Activated CD4-positive, alpha-beta T cell treated with anti-CD3 and anti-CD28 coated beads, Interleukin-10, Interleukin-2, amounts not matched to agents 100 ng/mL and 50 ng/mL, durations not matched to agents 16 hours and 8 hours (primary cell): ENCODE data around the gene ARGLU1.
A peak's percentile ranks its signal among the peaks of the same experiment; 100 is the strongest.
"Not testable (repeated sequence)": the region's sequence is repeated elsewhere in the genome, so short reads cannot be mapped to it uniquely, and the experiment has no call there.

Source experiments
- DNase-seq: peaks from one replicate; pipeline ENCODE4 v3.0.0-alpha.2; 2020

Gene ARGLU1, protein sequence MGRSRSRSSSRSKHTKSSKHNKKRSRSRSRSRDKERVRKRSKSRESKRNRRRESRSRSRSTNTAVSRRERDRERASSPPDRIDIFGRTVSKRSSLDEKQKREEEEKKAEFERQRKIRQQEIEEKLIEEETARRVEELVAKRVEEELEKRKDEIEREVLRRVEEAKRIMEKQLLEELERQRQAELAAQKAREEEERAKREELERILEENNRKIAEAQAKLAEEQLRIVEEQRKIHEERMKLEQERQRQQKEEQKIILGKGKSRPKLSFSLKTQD

DNA sequence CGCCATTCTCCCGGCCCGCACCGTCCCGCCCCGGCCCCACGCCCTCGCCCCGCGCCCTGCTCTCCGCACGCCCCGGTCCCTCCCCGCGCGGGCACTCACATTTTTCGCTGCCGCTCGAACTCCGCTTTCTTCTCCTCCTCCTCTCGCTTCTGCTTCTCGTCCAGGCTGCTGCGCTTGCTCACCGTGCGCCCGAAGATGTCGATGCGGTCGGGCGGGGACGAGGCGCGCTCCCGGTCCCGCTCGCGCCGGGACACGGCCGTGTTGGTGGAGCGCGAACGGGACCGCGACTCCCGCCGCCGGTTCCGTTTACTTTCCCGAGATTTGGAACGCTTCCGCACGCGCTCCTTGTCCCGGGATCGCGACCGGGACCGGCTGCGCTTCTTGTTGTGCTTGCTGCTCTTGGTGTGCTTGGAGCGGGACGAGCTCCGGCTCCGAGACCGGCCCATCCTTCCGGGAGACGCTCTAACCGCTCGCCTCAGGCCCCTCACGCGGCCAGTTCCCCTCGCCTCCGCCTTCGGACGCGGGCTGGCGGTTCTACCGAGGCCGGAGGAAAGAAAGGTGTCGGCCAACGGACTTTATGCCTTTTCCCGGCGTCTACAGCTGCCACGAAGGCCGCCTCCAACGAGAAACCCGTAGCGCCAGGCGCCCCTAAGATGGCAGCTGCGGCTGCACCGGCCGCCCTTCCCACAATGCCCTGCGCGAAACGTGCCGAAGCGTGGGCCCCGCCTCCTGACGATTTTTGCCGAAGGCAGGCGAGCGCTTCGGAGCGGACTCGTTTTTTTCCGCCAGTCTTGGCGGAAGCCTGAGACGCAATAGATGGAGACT is at the start of gene ARGLU1:
Gene ARGLU1 (minus strand): TSS at position 664 of the 825 bp plus-strand sequence. CDS start 218 bp downstream, at position 446.
- DNase-seq: peak; percentile 95

DNA sequence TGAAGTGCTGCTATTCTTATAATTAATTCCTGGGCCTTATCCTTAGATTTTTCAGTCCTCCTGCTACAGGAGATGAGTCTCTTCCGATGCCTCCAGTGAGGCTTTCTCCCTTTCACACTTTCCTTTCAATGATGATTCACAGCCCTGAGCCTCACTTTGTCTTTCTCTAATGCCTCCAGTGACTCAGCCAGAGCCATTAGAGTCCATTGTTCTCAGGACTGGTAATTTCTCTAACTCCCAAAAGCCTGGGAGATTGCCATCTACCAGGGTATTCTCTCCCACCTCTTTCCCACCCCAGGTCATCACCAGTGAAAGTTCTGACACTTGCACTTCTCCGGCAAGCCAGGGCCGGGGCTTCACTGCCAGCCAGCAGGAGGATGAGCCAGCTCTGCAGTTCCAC is 49.6 kb upstream of the ARGLU1 start:
- DNase-seq: no peak

DNA sequence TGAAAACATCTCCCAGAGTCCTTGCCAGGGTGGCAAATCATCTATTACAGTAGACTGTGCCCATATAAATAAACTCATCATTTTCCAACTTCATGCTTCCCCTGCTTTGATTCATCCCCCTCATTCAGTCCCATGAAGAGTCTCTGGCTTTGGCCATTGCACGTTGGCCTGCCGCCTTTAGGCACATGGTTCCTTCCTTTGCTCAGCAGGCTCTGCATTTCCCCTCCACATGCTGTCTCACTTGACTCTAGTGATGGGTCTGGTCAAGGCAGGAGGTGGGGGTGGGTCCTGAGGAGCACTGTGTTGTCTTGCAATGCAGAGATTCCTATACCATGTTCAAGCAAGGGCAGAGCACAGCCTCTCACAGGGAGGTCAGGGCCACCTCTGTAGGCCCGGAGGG is 48.8 kb upstream of the ARGLU1 start:
- no peak for DNase-seq

DNA sequence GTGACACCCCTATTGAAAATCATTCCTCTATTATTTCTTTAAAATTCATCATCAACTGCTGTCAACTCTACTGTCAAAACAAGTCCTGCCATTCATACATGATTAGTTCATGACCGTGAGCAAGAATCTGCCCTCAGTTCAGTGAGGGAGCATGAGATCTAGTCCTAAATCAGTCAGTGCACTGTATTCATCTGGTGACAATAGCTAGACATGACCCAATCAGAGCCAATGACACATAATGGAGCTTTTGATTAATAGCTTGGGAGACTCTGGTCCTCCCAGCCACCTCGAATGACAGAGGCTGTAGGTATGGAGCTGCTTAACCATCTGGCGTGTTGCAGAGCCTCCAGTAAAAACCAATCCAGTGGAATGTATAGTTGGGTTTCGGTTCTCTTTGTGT is 46.9 kb upstream of the ARGLU1 start:
- DNase-seq: no peak

DNA sequence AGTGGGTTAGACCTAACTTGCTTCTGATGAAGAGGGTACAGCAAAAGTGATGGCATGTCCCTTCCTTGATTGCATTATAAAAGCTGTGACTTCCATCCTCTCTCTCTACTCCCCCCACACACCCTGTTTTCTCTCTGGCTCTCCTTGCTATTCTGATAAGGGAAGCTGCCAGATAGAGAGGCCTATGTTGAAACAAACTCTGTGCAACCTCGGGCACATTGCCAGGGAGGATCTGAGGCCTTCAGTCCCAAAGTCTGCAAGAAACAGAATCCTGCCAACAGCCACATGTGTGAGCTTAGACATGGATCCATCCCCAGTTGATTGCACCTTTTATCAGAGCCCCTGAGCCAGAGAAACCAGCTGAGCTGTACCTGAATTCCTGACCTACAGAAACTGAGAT is 44.8 kb upstream of the ARGLU1 start:
- no peak for DNase-seq

DNA sequence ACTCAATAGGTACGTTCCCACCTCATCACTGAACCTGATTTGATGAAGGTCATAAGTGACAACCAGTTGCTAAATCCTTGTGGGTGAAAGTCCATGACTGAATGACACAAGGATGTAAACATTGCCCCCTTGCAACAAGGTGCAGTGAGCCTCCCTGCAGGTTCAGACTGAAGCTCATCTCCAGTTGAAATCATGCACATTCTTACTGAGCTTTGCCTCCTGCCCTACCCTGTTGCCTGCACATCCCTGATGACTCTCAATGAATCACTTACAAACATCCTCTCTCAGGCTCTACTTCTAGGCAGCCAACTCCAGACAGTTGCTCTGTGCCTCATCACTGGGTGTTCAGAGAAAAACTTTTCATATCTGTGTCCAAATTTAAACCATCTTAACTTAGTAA is 42.5 kb upstream of the ARGLU1 start:
- no peak for DNase-seq

DNA sequence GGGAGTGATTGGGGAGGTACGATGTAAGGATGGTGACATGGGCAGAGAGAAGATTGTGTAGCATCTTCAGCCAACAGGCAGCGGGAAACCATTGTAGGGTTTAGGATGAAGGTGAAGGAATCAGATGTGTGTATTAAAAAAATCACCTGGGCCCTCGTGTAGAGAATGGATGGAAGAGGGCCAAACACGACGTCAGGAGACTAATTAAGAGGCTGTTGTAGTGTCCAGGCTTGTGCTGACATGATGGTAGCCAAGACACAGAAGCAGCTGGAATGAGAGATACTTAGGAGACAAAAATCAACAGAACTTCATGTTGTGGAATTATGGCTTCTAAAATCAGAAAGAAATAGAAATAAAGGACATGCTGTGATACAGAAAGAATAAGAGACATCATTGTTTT is 41.2 kb upstream of the ARGLU1 start:
- DNase-seq: no peak

DNA sequence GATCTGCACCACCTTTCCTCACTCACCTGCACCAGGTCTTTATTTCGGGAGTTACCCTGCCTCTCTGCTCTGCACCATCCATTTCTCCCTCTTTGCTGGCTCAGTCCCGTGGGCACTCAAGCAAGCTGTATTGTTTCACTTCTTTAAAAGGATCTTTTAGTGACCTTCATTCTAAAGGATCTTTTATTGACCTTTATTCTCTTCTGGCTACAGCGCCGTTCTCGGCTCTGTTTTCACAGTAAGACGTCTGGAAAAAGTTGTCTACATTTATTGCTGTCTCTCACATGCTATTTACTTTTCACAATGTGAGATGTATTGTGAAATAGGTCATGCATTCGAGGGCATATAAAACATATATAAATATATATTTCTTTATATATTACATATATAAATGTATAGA is 35.6 kb upstream of the ARGLU1 start:
- DNase-seq: no peak

DNA sequence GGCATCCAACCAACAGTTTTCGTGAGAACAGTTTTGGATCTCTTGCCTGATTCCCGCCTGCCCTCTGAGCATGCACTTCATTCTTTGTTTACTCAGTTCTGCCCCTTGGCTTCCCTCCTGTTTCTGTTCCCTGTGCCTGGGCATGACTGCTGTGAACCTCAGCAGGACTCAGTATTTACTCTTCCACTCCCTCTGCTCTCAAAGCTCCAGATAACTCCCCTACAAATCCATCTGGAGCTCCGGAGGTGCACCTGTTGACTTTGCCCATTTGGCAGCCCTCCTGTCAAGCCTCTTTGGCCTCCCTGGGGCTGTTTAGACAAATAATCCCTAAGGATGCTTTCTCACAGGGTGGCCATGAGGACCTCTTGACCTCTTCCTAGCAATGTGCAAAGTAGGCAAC is 34.2 kb upstream of the ARGLU1 start:
- no peak for DNase-seq

DNA sequence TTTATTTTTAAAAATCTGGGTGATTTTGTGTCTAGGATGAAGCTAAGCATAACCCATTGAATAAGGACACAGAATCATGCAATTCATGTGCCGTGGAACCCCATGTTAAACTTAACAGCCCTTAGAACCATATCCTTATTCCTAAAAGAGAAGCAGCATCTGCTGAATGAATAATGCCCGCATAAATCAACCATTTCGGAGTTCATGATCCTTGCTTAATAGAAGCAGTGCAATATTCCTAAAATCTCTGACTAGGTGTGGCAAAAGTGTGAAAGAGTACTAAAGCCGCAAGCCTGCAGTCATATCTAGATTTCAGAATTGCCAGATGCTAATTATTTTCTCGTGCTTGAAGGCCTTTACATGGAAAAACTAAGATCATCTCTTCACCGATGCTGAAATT is 33.6 kb upstream of the ARGLU1 start:
- DNase-seq: no peak

DNA sequence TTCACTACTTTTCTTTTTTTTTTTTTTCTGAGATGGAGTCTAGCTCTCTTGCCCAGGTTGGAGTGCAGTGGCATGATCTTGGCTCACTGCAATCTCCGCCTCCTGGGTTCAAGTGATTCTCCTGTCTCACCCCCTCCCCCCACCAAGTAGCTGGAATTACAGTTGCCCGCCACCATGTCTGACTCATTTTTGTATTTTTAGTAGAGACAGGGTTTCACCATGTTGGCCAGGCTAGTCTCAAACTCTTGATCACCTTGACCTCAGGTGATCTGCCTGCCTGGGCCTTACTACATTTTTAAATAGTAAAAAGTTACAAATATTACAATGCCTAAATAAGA is 32.8 kb upstream of the ARGLU1 start:
- DNase-seq: not testable (repeated sequence)

DNA sequence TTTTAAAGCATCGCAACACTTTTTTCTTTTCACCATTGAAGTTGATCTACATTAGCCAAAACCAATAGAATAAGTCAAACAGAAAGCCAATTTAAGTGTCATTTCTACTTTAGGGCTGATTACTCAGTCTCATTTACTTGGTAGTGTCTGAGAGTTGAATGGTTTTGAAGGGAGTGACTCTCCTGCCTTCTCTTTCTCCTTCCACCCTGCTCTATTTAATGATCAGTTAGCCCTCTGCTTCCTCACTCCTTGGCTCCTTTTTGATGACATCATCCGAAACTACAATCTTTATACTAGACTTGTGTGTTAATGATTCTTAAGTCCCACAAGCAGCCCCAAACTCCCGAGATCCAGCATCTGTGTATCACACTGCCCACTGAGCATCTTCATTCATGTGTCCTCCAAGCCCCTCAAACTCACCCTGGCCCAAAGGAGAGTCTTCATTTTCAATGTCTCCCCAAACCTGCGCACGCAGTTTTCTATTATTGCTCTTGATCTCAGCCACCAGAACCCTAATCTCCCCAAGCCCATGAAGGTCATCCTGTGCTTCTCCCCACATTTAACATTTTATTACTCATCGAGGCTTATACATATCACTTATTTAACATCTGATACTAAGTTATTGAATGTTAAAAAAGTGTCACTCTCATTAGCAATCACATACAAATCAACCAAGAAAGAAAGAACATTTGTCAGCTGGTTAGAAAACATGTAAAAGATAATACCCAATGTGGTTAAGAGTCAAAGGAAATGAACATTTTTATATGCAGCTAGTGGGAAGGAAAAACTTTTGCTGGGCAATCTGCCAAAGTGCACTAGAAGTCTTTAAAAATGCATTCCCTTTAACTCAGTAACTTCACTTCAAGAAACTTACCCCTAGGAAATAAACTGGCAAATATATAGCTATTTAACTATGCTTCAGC is 32.2 kb upstream of the ARGLU1 start:
- DNase-seq: no peak

DNA sequence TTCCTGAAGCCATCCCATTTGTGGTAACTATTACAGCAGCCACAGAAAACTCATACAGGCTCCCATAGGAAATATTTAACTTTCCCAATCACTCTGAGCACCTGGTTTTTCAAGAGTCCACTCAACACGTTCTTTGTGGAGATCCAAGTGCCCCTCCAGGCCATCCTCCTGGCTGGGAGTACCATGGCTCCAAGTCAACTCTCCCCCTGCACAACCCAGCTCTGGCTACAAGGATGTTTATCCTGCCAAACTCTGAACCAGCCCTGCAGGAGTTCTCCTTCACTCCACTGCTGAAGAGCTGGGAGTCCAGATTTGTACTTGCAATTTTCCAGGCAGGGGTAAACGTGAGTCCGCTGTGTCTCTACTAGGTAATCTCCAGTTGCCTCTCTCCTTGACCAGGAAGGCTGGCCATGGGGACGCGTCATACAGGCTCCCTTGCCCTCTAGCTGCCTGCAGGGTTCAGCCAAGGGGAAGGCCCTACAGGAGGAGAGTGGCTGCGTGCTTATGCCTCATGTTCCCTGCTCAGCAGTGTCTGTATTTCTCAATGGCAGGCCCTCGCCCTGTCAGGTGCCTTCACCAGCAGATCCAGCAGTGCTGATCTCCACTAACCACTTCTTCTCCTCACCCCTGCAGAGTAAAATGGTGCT is 29.9 kb upstream of the ARGLU1 start:
- DNase-seq: no peak

DNA sequence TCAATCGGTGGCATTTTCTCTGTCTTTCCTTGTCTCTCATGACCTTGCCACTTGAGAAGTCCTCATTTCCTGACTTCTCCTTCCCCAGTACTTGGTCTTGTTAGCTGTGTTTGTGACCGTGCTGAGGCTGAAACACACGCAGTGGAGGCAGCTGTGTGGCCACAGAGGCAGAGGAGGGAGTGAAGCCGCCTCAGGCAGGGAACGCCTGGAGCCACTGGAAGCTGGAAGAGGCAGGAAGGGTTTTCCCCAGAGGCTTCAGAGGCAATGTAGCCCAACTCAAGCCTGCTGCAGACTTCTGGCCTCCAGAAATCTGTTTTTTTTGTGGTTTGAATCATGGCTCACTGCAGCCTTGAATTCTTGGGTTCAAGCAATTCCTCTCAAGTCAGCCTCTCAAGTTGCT is 29.2 kb upstream of the ARGLU1 start:
- no peak for DNase-seq

DNA sequence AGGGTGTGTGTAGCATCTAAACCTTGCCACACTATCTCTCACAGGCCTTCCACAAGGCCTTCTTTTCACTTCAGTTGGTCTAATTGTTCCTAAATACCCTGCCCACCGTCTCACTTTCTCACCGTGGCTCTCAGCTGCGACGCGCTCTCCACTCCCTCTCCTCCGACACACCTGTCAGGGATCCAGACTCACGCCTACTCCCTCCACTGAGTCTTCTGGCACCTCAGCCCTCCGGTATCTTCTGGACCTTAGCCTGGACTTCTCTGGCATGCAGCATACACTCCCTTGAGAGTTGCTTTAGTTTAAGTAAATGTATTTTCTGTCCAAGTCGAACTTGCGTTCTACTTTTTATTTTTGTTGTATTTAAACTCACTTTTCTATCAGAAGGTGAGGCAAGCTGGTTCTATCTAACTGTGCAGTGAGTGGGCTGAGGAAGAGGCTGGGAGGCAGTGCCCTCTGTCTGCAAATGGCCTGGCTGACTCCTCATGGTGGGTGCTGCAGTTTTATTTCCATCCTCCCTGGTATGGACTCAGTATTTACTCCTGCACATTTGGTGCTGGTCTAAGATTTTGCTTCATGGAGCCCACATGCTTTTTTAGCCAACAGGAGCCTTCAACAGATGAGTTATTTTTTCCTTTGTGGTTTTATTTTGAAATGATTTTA is 28.5 kb upstream of the ARGLU1 start:
- DNase-seq: no peak

DNA sequence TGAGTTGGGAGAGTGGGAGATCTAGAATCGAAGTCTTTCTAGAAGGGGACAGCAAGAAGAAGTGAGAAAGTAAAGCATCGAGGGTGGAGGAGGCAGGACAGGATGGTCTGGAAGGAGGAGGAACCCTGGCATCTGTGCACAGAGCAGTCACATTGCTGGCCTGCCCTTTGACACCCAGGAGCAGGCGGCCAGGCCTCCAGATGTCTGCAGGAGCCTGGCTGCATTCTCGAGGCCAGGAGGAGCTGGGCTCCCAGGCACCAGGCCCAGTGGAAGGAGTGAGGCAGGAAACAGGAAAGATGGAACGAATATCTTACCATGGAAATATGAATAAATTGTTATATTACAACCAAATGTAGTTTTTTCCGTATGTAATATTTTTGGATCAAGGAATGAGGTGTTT is 27.7 kb upstream of the ARGLU1 start:
- DNase-seq: no peak

DNA sequence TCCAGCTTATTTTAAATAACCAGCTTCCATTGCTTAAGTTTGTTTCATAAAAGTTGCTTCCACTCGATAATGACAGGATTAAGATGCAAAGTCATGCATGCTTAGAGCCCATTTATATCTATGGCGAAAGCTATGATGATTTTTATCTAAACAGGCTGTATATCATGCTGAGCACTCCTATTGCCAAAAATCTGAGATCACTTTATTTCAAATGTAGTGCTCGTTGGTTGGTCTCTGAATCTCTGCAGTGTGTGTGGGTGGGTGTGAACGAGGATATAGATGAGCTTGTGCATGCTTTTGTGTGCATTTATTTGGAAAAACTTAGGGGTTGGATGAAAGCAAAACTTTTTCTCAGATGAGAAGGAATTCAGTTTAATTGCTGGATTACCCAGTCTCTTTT is 27.0 kb upstream of the ARGLU1 start:
- no peak for DNase-seq

DNA sequence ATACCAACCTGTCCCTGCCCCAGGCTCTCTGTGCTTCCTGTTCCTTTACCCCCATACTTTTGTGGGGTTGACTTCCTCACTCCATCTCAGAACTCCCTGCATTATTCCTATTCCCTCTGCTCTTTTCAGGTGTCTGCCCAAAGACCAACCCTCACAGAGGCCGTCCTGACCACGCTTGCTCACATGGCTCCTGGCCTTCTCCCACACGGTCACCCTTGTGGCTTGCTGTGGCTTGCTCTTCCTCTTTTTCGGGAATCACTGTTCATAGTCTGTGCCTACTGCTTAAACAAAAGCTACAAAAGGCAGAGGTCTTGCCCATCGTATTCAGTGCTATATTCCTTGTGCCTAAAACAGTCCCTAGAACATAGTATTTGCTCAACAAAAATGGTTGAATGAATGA is 25.2 kb upstream of the ARGLU1 start:
- DNase-seq: no peak

DNA sequence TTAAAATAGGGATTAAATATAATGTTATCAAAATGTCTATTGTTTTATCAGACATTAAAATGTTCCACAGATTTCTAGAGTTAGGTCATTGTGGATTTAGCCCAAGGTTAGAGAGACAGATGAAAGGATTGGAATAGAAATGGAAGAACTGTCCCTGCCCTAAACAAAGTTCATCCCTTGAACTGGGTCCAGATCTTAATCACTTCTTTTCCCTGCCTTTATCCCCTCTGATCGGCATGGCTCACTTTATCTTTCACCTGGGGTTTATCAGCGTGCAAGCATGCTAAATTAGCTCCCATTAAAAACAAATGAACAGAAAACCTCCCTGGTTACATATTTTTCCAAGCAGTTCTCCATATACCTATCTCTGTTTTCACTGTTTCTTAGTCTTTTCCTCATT is 23.4 kb upstream of the ARGLU1 start:
- DNase-seq: no peak

DNA sequence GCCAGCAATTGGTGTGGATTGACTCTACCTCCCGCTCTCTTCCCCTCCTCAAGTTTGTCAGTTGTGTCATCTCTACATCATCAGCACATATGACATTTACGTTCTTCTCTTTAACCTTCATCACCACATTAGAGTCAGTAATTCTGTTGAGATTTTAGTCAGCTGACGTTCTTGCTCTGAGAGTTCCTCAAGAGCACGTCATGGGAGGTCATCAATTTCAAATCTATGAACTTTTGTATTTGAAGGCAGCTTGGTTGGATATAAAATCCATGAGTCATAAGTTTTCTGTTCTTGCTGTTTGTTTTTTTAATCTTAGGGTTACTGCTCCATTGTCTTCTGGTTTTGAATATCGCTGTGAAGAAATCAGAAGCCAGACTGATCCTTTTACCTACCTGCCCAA is 21.8 kb upstream of the ARGLU1 start:
- DNase-seq: no peak

DNA sequence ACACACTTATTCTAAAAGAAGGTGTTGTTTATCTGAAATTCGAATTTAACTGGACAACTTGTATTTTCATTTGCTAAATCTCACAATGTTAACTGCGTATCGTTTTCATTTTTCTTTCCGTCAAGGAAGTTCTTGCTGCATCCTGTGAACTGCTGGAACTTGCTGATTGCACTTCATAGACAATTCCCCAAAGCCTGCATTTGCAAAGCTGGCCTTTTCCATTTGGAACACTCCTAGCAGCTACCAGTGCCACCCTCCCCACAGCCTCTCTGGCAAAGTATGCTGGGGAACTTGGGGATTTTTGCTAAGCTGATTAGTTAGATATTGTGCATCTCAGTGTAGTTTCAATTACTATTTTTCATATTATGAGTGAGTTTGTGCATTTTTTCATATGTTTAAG is 20.4 kb upstream of the ARGLU1 start:
- DNase-seq: no peak

DNA sequence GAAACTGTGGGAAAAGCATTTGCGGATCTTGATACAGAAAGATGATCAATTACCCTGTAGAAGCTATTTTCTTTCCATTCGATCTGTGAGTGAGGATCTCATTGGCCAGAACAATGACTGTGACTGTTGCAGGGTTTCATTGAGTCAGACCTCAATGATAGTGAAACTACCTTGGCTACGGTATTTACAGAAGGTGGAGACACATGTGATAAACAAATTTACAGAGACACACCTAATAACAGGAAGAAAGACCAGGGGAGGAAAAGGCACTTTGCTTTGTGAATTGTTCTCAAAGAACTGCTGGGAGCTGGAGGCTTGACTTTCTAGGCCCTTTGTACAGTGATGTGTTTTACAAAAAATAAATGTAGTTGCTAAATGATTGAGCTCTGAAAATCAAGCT is 19.9 kb upstream of the ARGLU1 start:
- DNase-seq: no peak
